ENCODE data around the gene COX4I2. TPM values are rescaled to one million over a fixed set of nuclear protein-coding genes. Genes with fewer than 3 reads are reported as not detected.
A peak's percentile ranks its signal among the peaks of the same experiment; 100 is the strongest.

The COX4I2 gene
- total and polyA plus RNA-seq, 2 of the 4 experiments (the other 2 are of a cell fraction) = not detected

- ChIA-PET POLR2A (ENCODE audit: unreplicated experiment) (no interaction called here), CTCF (no interaction called here)
- WGBS, 2 experiments (ENCODE audit: extremely low coverage in 2 of 2, insufficient read length in 1 of 2) = no CpG with 5 or more reads among the region's 2 CpGs
- Histone ChIP-seq H3K23ac (ENCODE audit: low read depth, low read length) (no peak overlapping the region), H2BK5ac (ENCODE audit: low read depth, low read length, poor library complexity, severe bottlenecking) (no peak overlapping the region), H3K9me1 (ENCODE audit: insufficient read depth, low read length) (peaks cover 53% of the 10 kb centered on the region), H4K5ac (ENCODE audit: low read depth, low read length) (no peak overlapping the region; the same call in 1 of the 2 replicates), H3K79me1 (ENCODE audit: low read depth in 1 of 2, low read length in 2 of 2) (peaks cover 53 to 94% of the 10 kb centered on the region in 2 experiments), H3K9ac (ENCODE audit: low read depth, low read length) (no peak overlapping the region), H2BK15ac (ENCODE audit: low read depth, low read length) (peak overlapping the region; percentile 37; the same call in 1 of the 3 replicates), H2AK9ac (replicated peaks; ENCODE audit: low read depth, low read length, poor library complexity) (no peak overlapping the region), H4K8ac (ENCODE audit: low read depth in 2 of 2, low read length in 2 of 2) (peak overlapping the region in 1 of 2 experiments; percentile 70; a peak in 1 of 4 replicates), H3K27me3 (ENCODE audit: control insufficient read depth, insufficient read depth, low read length) (no peaks in the 10 kb centered on the region), H3K9me3 (ENCODE audit: control insufficient read depth, insufficient read depth, low read length) (no peaks in the 10 kb centered on the region), H2BK120ac (ENCODE audit: low read depth, low read length) (peak overlapping the region; percentile 48), H2AK5ac (ENCODE audit: low read depth, low read length) (peak overlapping the region; percentile 20; the same call in 1 of the 2 replicates), H3K27ac (ENCODE audit: insufficient read depth, low read length) (no peak overlapping the region), H4K91ac (ENCODE audit: insufficient read depth, low read depth, low read length) (0 out of 2 replicates have a peak overlapping the region, but pooled peaks have one; percentile 12), H2AFZ (replicated peaks; ENCODE audit: low read length, poor library complexity) (no peak overlapping the region), H3K56ac (ENCODE audit: extremely low read depth, insufficient read depth, low read length) (no peak overlapping the region), H4K20me1 (ENCODE audit: insufficient read depth, low read length) (peaks cover 51% of the 10 kb centered on the region), H3K14ac (replicated peaks; ENCODE audit: low read depth, low read length) (peak overlapping the region; percentile 38), H3K18ac (ENCODE audit: low read depth, low read length) (0 out of 2 replicates have a peak overlapping the region, but pooled peaks have one; percentile 55), H3K4me3 (ENCODE audit: insufficient read depth, low read depth, low read length) (no peak overlapping the region), H3K4ac (ENCODE audit: low read depth, low read length) (peak overlapping the region; percentile 78), H3K4me1 (ENCODE audit: control insufficient read depth, insufficient read depth, low read length) (peaks cover 34% of the 10 kb centered on the region), H2BK20ac (ENCODE audit: low read depth, low read length) (peak overlapping the region; percentile 61; the same call in 1 of the 2 replicates), H3K36me3 (ENCODE audit: control insufficient read depth, insufficient read depth, low read length) (peaks cover 17% of the 10 kb centered on the region), H3K4me2 (ENCODE audit: low read depth, low read length) (no peak overlapping the region)
- TF ChIP-seq MXI1 (IDR thresholded peaks at IDR 0.05; ENCODE audit: borderline replicate concordance, low read depth, low read length) (no peak), RCOR1 (IDR thresholded peaks at IDR 0.05; ENCODE audit: insufficient replicate concordance, low read length) (no peak), CTCF (conservative IDR thresholded peaks at IDR 0.05; ENCODE audit: low read depth, low read length) (no peak), BHLHE40 (IDR thresholded peaks at IDR 0.05; ENCODE audit: low read depth, low read length) (no peak), CHD1 (IDR thresholded peaks at IDR 0.05; ENCODE audit: low read depth, low read length) (no peak)
- TF ChIP-seq, protein P1, sequence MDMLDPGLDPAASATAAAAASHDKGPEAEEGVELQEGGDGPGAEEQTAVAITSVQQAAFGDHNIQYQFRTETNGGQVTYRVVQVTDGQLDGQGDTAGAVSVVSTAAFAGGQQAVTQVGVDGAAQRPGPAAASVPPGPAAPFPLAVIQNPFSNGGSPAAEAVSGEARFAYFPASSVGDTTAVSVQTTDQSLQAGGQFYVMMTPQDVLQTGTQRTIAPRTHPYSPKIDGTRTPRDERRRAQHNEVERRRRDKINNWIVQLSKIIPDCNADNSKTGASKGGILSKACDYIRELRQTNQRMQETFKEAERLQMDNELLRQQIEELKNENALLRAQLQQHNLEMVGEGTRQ (IDR thresholded peaks at IDR 0.05; ENCODE audit: low read depth, low read length) = no peak
- intact Hi-C loops (cut with micrococcal nuclease) (no loop called here), dilution Hi-C loops (cut with HindIII; ENCODE audit: low sequenced_read_pairs, unreplicated experiment) (no loop called here), in situ Hi-C loops (cut with MboI; ENCODE audit: low sequenced_read_pairs) (no loop called here)
- BruUV-seq (replicated peaks) = no TSS peak
- ATAC-seq (ENCODE audit: low read depth) (no peak), DNase-seq (no peak)
Measured at GRCh38 chr20:31677553-31678260, 40.0 kb downstream of the COX4I2 start.
